ENCODE measurements around the gene C22orf23. TPM values are rescaled to one million over a fixed set of nuclear protein-coding genes. Genes with fewer than 3 reads are reported as not detected.

The C22orf23 gene
- total and polyA plus RNA-seq, 2 of the 13 experiments (the other 11 are each of a cell fraction or from before 2014, with no cell fraction given), result 0.21 to 0.24 TPM

DNA sequence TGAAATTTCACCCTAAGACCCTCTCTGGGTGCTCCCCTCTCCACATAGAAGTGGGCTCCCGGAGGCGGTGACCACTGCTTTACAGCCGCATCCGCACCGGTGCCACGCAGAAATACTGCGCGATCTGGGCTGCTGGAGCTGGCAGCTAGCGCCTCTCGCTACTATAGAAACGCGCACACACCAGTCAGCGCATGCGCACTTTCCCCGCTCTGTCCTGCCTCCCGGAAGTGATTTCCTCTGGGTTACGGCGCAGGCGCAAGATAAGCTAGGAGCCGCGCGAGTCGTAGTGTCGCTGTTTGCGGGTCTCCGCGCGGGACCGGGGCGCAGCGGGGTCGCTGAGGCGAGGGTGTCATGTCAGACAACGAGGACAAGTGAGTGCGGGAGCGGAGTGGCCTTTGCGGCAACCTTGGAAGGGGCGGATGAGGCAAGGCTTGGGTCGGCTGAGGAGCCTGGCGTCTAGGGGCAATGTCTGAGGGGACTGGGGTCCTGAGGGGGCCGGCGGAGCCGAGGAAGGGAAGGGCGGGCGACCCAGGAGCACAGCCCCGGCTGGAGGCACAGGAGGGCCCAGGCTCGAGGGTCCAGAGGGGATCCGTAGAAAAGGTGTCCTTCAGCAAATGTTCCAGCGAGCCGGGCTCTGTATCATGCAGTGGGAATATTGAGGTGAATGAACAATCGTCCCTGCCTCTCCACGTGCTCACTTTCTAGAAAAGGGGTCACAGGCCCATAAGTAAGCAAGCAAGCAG, at the start of gene C22orf23, which contains the start of gene POLR2F (continued):
- no peak for TF ChIP-seq ZNF496 (CRISPR knock-in tag; IDR thresholded peaks at IDR 0.05; ENCODE audit: insufficient replicate concordance)
- TF ChIP-seq SCMH1 (CRISPR knock-in tag; IDR thresholded peaks at IDR 0.05; ENCODE audit: borderline replicate concordance), result no peak
- no peak for TF ChIP-seq ZNF282 (IDR thresholded peaks at IDR 0.05; ENCODE audit: partially characterized antibody)
- no peak for TF ChIP-seq ZNF557 (CRISPR knock-in tag; IDR thresholded peaks at IDR 0.05)
- TF ChIP-seq ZNF343 (CRISPR knock-in tag; IDR thresholded peaks at IDR 0.05), result no peak
- TF ChIP-seq BORCS8-MEF2B (CRISPR knock-in tag; IDR thresholded peaks at IDR 0.05), result no peak
- peak; percentile 37 for TF ChIP-seq MED1 (CRISPR knock-in tag; IDR thresholded peaks at IDR 0.05)
- TF ChIP-seq, protein P1, sequence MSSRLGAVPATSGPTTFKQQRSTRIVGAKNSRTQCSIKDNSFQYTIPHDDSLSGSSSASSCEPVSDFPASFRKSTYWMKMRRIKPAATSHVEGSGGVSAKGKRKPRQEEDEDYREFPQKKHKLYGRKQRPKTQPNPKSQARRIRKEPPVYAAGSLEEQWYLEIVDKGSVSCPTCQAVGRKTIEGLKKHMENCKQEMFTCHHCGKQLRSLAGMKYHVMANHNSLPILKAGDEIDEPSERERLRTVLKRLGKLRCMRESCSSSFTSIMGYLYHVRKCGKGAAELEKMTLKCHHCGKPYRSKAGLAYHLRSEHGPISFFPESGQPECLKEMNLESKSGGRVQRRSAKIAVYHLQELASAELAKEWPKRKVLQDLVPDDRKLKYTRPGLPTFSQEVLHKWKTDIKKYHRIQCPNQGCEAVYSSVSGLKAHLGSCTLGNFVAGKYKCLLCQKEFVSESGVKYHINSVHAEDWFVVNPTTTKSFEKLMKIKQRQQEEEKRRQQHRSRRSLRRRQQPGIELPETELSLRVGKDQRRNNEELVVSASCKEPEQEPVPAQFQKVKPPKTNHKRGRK (CRISPR knock-in tag; IDR thresholded peaks at IDR 0.05), result no peak
- peak; percentile 73; the same call in 1 of the 2 replicates for TF ChIP-seq MYPOP (CRISPR knock-in tag; IDR thresholded peaks at IDR 0.05)
- TF ChIP-seq, protein P2, sequence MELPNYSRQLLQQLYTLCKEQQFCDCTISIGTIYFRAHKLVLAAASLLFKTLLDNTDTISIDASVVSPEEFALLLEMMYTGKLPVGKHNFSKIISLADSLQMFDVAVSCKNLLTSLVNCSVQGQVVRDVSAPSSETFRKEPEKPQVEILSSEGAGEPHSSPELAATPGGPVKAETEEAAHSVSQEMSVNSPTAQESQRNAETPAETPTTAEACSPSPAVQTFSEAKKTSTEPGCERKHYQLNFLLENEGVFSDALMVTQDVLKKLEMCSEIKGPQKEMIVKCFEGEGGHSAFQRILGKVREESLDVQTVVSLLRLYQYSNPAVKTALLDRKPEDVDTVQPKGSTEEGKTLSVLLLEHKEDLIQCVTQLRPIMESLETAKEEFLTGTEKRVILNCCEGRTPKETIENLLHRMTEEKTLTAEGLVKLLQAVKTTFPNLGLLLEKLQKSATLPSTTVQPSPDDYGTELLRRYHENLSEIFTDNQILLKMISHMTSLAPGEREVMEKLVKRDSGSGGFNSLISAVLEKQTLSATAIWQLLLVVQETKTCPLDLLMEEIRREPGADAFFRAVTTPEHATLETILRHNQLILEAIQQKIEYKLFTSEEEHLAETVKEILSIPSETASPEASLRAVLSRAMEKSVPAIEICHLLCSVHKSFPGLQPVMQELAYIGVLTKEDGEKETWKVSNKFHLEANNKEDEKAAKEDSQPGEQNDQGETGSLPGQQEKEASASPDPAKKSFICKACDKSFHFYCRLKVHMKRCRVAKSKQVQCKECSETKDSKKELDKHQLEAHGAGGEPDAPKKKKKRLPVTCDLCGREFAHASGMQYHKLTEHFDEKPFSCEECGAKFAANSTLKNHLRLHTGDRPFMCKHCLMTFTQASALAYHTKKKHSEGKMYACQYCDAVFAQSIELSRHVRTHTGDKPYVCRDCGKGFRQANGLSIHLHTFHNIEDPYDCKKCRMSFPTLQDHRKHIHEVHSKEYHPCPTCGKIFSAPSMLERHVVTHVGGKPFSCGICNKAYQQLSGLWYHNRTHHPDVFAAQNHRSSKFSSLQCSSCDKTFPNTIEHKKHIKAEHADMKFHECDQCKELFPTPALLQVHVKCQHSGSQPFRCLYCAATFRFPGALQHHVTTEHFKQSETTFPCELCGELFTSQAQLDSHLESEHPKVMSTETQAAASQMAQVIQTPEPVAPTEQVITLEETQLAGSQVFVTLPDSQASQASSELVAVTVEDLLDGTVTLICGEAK (IDR thresholded peaks at IDR 0.05), result no peak
- TF ChIP-seq, protein P2 (CRISPR knock-in tag; IDR thresholded peaks at IDR 0.05), result no peak
- peak; percentile 98 for TF ChIP-seq HNRNPLL (IDR thresholded peaks at IDR 0.05; ENCODE audit: low read depth, low read length, poor library complexity, severe bottlenecking)
- peak; percentile 78 for TF ChIP-seq IRF2 (CRISPR knock-in tag; IDR thresholded peaks at IDR 0.05)
- TF ChIP-seq, protein P3, sequence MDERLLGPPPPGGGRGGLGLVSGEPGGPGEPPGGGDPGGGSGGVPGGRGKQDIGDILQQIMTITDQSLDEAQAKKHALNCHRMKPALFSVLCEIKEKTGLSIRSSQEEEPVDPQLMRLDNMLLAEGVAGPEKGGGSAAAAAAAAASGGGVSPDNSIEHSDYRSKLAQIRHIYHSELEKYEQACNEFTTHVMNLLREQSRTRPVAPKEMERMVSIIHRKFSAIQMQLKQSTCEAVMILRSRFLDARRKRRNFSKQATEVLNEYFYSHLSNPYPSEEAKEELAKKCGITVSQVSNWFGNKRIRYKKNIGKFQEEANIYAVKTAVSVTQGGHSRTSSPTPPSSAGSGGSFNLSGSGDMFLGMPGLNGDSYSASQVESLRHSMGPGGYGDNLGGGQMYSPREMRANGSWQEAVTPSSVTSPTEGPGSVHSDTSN (CRISPR knock-in tag; IDR thresholded peaks at IDR 0.05), result no peak
- peak; percentile 62; the same call in 1 of the 2 replicates for TF ChIP-seq ELF3 (CRISPR knock-in tag; IDR thresholded peaks at IDR 0.05)
- no peak for TF ChIP-seq ZNF33A (CRISPR knock-in tag; IDR thresholded peaks at IDR 0.05; ENCODE audit: borderline replicate concordance)

All from HepG2 (cell line).